Panc1 (cell line): Measurements from ENCODE around the gene CCDC183. TPM values are rescaled to one million over a fixed set of nuclear protein-coding genes. Genes with fewer than 3 reads are reported as not detected.
A peak's percentile ranks its signal among the peaks of the same experiment; 100 is the strongest.

Experiments
- ATAC-seq: fragments of 200-7000 bp; cut with Tn5 transposase; 2 replicates; pipeline ENCODE4 v1.9.1; 2020; ENCODE audit warnings: mild to moderate bottlenecking, moderate library complexity
- BruUV-seq: library from RNA; stranded (reverse); fragments of 400-500 nt; replicated peaks from 2 replicates; lab custom pipeline; 2021; lab: Mats Ljungman, UMichigan
- CTCF ChIA-PET: fragments of 300-600 bp; sonication (Branson Sonifier 250); formaldehyde crosslinking; loops from one replicate; lab custom pipeline; 2022; ENCODE audit warnings: antibody characterized with exemption; lab: Charles Lee
- POLR2A ChIA-PET: fragments of 300-600 bp; sonication (Branson Sonifier 250); formaldehyde crosslinking; loops from one replicate; lab custom pipeline; 2022; ENCODE audit warnings: antibody characterized with exemption; lab: Charles Lee
- DNase-seq: peaks from one replicate; pipeline ENCODE4 v3.0.0-alpha.2; 2010; ENCODE audit warnings: low read depth, low spot score
- H3K27ac ChIP-seq: 2 replicates; pipeline ENCODE4 v1.5.1; 2011; ENCODE audit warnings: mild to moderate bottlenecking, low read length, inconsistent platforms
- H3K27me3 ChIP-seq: fragments of 200-500 bp; sonication (Bioruptor generic); 2 replicates; pipeline ENCODE4 v1.6.0; 2014; ENCODE audit warnings: low read length, inconsistent platforms; ENCODE audit not compliant: control insufficient read depth, insufficient read depth
- H3K36me3 ChIP-seq: fragments of 200-500 bp; sonication (Bioruptor generic); 2 replicates; pipeline ENCODE4 v1.5.1; 2014; ENCODE audit warnings: inconsistent platforms, mild to moderate bottlenecking, low read length, moderate library complexity; ENCODE audit not compliant: control insufficient read depth, insufficient read depth
- H3K4me1 ChIP-seq: 2 replicates; pipeline ENCODE4 v1.5.1; 2011; ENCODE audit warnings: inconsistent platforms, mild to moderate bottlenecking, low read length, moderate library complexity; ENCODE audit not compliant: control insufficient read depth, insufficient read depth
- H3K4me3 ChIP-seq, 2 experiments: 2 replicates each; pipeline ENCODE4 v1.5.1; 2011 to 2012; ENCODE audit warnings: low read depth in 2 of 2, low read length in 2 of 2, mild to moderate bottlenecking in 2 of 2, inconsistent platforms in 1 of 2, moderate library complexity in 1 of 2
- H3K9me3 ChIP-seq: fragments of 200-500 bp; sonication (Bioruptor generic); 2 replicates; pipeline ENCODE4 v1.5.1; 2014; ENCODE audit warnings: low read depth, mild to moderate bottlenecking, inconsistent platforms, low read length, moderate library complexity; ENCODE audit not compliant: control insufficient read depth, insufficient read depth
- CTCF ChIP-seq: fragments of 450-650 bp; IDR thresholded peaks from 2 replicates; pipeline ENCODE4 v1.5.1; 2017; ENCODE audit warnings: mild to moderate bottlenecking
- POLR2AphosphoS5 ChIP-seq: IDR thresholded peaks from 2 replicates; pipeline ENCODE4 v1.6.1; 2012; ENCODE audit warnings: mild to moderate bottlenecking, low read depth, low read length, moderate library complexity
- REST ChIP-seq, 2 experiments: IDR thresholded peaks; 2 replicates each; pipeline ENCODE4 v1.6.1; 2011 to 2012; ENCODE audit warnings: low read depth in 2 of 2, control low read depth in 1 of 2, low read length in 1 of 2, mild to moderate bottlenecking in 1 of 2, moderate library complexity in 1 of 2; ENCODE audit not compliant: insufficient read depth in 1 of 2
- SIN3A ChIP-seq: IDR thresholded peaks from 2 replicates; pipeline ENCODE4 v1.6.1; 2012; ENCODE audit warnings: low read depth, mild to moderate bottlenecking, low read length, moderate library complexity, borderline replicate concordance; ENCODE audit not compliant: insufficient read depth
- TCF7L2 ChIP-seq: IDR thresholded peaks from 2 replicates; pipeline ENCODE4 v1.6.1; 2011; ENCODE audit warnings: mild to moderate bottlenecking, low read depth, low read length, inconsistent platforms
- in situ Hi-C: cut with HindIII; loops from 2 replicates; pipeline ENCODE4 v1.10.0; 2016; ENCODE audit warnings: low sequenced_read_pairs, low pct_unique_long_range_greater_than_20kb
- intact Hi-C: fragments of 100-400 bp; cut with micrococcal nuclease; formaldehyde crosslinking; loops from one replicate; pipeline ENCODE4 v1.10.0; 2022; ENCODE audit not compliant: unreplicated experiment
- total RNA-seq: library from RNA; stranded (reverse); gene quantifications from one replicate; pipeline ENCODE4 v1.2.1, GENCODE V29; 2021; ENCODE audit not compliant: unreplicated experiment

CCDC183 gene
- total RNA-seq, 1 experiment from 2014 or later, result 0.62 TPM

GRCh38 chr9:136846376-136847087 lies 50.4 kb downstream of the CCDC183 start:
- no peak for TF ChIP-seq TCF7L2
- TF ChIP-seq POLR2AphosphoS5, result no peak
- no peak for TF ChIP-seq CTCF
- no peak for TF ChIP-seq SIN3A
- TF ChIP-seq REST (IDR thresholded peaks at IDR 0.05; ENCODE audit: insufficient read depth in 1 of 2, low read depth in 2 of 2, low read length in 1 of 2), result no peak
- Histone ChIP-seq H3K36me3 (no peaks in the 10 kb centered on the region), H3K4me3 (no peak overlapping the region), H3K27me3 (no peaks in the 10 kb centered on the region), H3K27ac (no peak overlapping the region), H3K4me1 (peaks cover 15% of the 10 kb centered on the region), H3K9me3 (no peaks in the 10 kb centered on the region)
- CTCF ChIA-PET, result no interaction called here
- ATAC-seq (no peak), DNase-seq (no peak)
- BruUV-seq, result no TSS peak
- in situ Hi-C loops (no loop called here), intact Hi-C loops (no loop called here)
- POLR2A ChIA-PET, result no interaction called here

GRCh38 chr9:136847088-136847825 lies 51.1 kb downstream of the CCDC183 start:
- no peaks in the 10 kb centered on the region for H3K36me3 ChIP-seq
- H3K9me3 ChIP-seq, result no peaks in the 10 kb centered on the region
- intact Hi-C loops (no loop called here), in situ Hi-C loops (no loop called here)
- ChIA-PET CTCF (no interaction called here), POLR2A (interaction anchor here (0.6 kb wide), 1 partner anchor 235 kb away, joined by 10 read pairs; no protein-coding TSS in a partner anchor)
- peak overlapping the region; percentile 83; the same call in 1 of the 2 replicates for H3K27ac ChIP-seq
- BruUV-seq, result no TSS peak
- DNase-seq, result no peak
- H3K4me1 ChIP-seq, result peaks cover 15% of the 10 kb centered on the region
- ATAC-seq, result no peak
- peak overlapping the region; percentile 69 to 83 for H3K4me3 ChIP-seq
- H3K27me3 ChIP-seq, result no peaks in the 10 kb centered on the region
- TF ChIP-seq REST (IDR thresholded peaks at IDR 0.05; ENCODE audit: insufficient read depth in 1 of 2, low read depth in 2 of 2, low read length in 1 of 2) (no peak), POLR2AphosphoS5 (no peak), SIN3A (no peak), TCF7L2 (no peak), CTCF (no peak)
